DND-41 (cell line): ENCODE data around the gene TEDC2.

Source experiments
- CTCF ChIP-seq: IDR thresholded peaks from 2 replicates; pipeline ENCODE4 v1.5.1; 2012; ENCODE audit warnings: borderline replicate concordance, low read length, moderate library complexity, mild to moderate bottlenecking; ENCODE audit not compliant: poor library complexity, severe bottlenecking; ENCODE audit errors: extremely low read depth
- EZH2 ChIP-seq: IDR thresholded peaks from 3 replicates; pipeline ENCODE4 v1.6.1; 2012; ENCODE audit warnings: borderline replicate concordance, low read depth, mild to moderate bottlenecking, moderate library complexity, low read length, inconsistent platforms; ENCODE audit not compliant: severe bottlenecking

- TF ChIP-seq CTCF (no peak), EZH2 (no peak)
Observed at GRCh38 chr16:2460391-2460713, 443 bp downstream of the TEDC2 start.
